A549 (cell line): ENCODE measurements around the gene COG5.

Source experiments
- CTCF ChIP-seq: fragments of >200 bp; sonication (Bioruptor Twin); formaldehyde crosslinking; IDR thresholded peaks from 3 replicates; pipeline ENCODE4 v1.5.1; 2016
- E2F6 ChIP-seq: IDR thresholded peaks from 2 replicates; pipeline ENCODE4 v1.6.1; 2012; ENCODE audit warnings: low read depth, borderline replicate concordance
- KDM5A ChIP-seq: fragments of 200-600 bp; sonication (generic); IDR thresholded peaks from 2 replicates; pipeline ENCODE4 v1.6.1; 2016; ENCODE audit warnings: antibody characterized with exemption, mild to moderate bottlenecking
- MAZ ChIP-seq: fragments of 150-350 bp; IDR thresholded peaks from 2 replicates; pipeline ENCODE4 v1.6.1; 2014; ENCODE audit warnings: antibody characterized with exemption, low read depth, low read length, borderline replicate concordance
- REST ChIP-seq: fragments of 200-600 bp; sonication (generic); IDR thresholded peaks from 2 replicates; pipeline ENCODE4 v1.6.1; 2016; ENCODE audit warnings: antibody characterized with exemption, mild to moderate bottlenecking, moderate library complexity
- USF2 ChIP-seq: fragments of 450-650 bp; IDR thresholded peaks from 2 replicates; pipeline ENCODE4 v1.6.1; 2014; ENCODE audit warnings: antibody characterized with exemption

GRCh38 chr7:107592361-107593024 lies 28.8 kb upstream of the COG5 start:
- TF ChIP-seq CTCF (no peak), USF2 (no peak), E2F6 (no peak), KDM5A (no peak), MAZ (no peak), REST (no peak)
